ENCODE results near the gene STH.
A peak's percentile ranks its signal among the peaks of the same experiment; 100 is the strongest.

The STH gene

DNA sequence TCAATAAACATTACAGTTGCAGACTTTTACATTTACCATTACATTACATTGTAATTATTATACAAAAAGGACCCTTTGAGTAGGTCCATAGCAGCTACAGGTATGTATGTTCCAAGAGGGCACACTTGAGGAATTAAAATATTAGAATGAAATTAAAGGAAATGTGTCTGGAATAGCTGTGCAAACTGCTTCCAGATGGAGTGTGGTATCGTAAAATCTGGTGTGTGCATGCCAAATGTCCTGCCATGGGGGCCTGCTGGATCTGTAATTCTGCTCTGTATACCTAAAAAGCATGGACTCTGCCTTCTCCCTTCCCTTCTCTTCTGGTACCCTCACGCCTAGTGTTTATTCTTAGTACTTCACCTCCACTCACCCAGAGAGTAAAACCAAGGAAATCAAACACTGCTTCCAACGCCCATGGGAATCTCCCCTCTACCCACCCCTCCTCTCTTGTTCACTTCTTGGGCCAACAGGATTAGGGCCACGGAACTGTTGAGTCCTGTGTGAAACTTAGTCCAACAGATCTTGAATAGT, 38.7 kb downstream of the STH start:
- Histone ChIP-seq H3K4me3 (ENCODE audit: insufficient read depth in 1 of 2, low read depth in 1 of 2, low read length in 2 of 2) (no peak overlapping the region), H3K9me3 (ENCODE audit: control insufficient read depth, low read length) (no peaks in the 10 kb centered on the region), H2BK5ac (ENCODE audit: low read depth, low read length, poor library complexity, severe bottlenecking) (no peak overlapping the region), H4K91ac (ENCODE audit: low read length) (no peak overlapping the region), H3K4ac (ENCODE audit: low read depth in 1 of 2, low read length in 2 of 2) (no peak overlapping the region), H3K4me1 (ENCODE audit: control insufficient read depth, insufficient read depth, low read depth, low read length) (no peaks in the 10 kb centered on the region), H2BK12ac (ENCODE audit: low read length in 2 of 2) (no peak overlapping the region), H2BK15ac (ENCODE audit: low read depth, poor library complexity, severe bottlenecking) (no peak overlapping the region), H3K23ac (ENCODE audit: low read length in 2 of 2) (no peak overlapping the region), H2BK120ac (ENCODE audit: low read depth, low read length) (no peak overlapping the region), H3K18ac (ENCODE audit: low read depth in 1 of 2, low read length in 2 of 2) (no peak overlapping the region), H4K8ac (ENCODE audit: low read length) (no peak overlapping the region), H2AFZ (ENCODE audit: low read depth, low read length) (no peak overlapping the region), H3K36me3 (ENCODE audit: control insufficient read depth in 1 of 2, insufficient read depth in 2 of 2, low read depth in 1 of 2, low read length in 2 of 2) (peaks cover 36 to 96% of the 10 kb centered on the region in 2 experiments), H3K27ac (ENCODE audit: low read length, poor library complexity, severe bottlenecking) (no peak overlapping the region), H3K79me1 (replicated peaks; ENCODE audit: low read length, poor library complexity, severe bottlenecking) (peaks cover 45% of the 10 kb centered on the region), H3K14ac (ENCODE audit: low read length in 2 of 2) (no peak overlapping the region), H3K9ac (ENCODE audit: low read length) (no peak overlapping the region), H3K4me2 (ENCODE audit: low read length, poor library complexity, severe bottlenecking) (no peak overlapping the region), H2AK5ac (ENCODE audit: low read length, severe bottlenecking) (no peak overlapping the region), H3K27me3 (ENCODE audit: control insufficient read depth in 1 of 2, insufficient read depth in 1 of 2, low read length in 2 of 2) (no peaks in the 10 kb centered on the region)
- 93% methylated on average over 4 of the region's 4 CpGs for WGBS
- DNase-seq, result no peak

DNA sequence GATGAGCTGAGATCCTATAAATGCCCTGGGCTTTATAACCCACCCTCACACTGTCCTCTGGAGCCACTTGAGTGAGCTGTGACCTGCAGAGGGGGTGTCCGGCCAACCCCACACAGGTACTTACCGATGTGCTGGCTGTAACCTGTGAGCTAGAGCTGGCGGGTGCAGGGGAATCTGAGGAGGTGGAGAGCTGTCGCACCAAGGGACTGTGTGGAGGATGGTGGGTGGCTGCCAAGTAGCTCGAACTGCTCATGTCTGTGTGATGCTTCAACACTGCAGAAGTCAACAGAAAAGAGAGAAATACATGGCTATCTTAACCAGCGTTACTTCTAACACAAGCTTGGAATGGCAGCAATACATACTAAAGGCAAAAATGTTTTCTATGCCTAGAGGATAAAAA, 39.4 kb downstream of the STH start:
- no peaks in the 10 kb centered on the region for H3K9me3 ChIP-seq (ENCODE audit: control insufficient read depth, low read length)
- H3K27ac ChIP-seq (ENCODE audit: low read length, poor library complexity, severe bottlenecking), result no peak overlapping the region
- peaks cover 47% of the 10 kb centered on the region for H3K79me1 ChIP-seq (replicated peaks; ENCODE audit: low read length, poor library complexity, severe bottlenecking)
- no peak overlapping the region for H2AK5ac ChIP-seq (ENCODE audit: low read length, severe bottlenecking)
- 100% methylated on average over 5 of the region's 6 CpGs for WGBS
- H3K23ac ChIP-seq (ENCODE audit: low read length in 2 of 2), result no peak overlapping the region
- H3K9ac ChIP-seq (ENCODE audit: low read length), result no peak overlapping the region
- H3K4ac ChIP-seq (ENCODE audit: low read depth in 1 of 2, low read length in 2 of 2), result no peak overlapping the region
- no peak overlapping the region for H3K4me3 ChIP-seq (ENCODE audit: insufficient read depth in 1 of 2, low read depth in 1 of 2, low read length in 2 of 2)
- H2BK15ac ChIP-seq (ENCODE audit: low read depth, poor library complexity, severe bottlenecking), result no peak overlapping the region
- H2AFZ ChIP-seq (ENCODE audit: low read depth, low read length), result no peak overlapping the region
- no peak overlapping the region for H2BK5ac ChIP-seq (ENCODE audit: low read depth, low read length, poor library complexity, severe bottlenecking)
- DNase-seq, result no peak
- H4K8ac ChIP-seq (ENCODE audit: low read length), result no peak overlapping the region
- no peak overlapping the region for H3K18ac ChIP-seq (ENCODE audit: low read depth in 1 of 2, low read length in 2 of 2)
- H3K14ac ChIP-seq (ENCODE audit: low read length in 2 of 2), result no peak overlapping the region
- H3K36me3 ChIP-seq (ENCODE audit: control insufficient read depth in 1 of 2, insufficient read depth in 2 of 2, low read depth in 1 of 2, low read length in 2 of 2), result peaks cover 29 to 96% of the 10 kb centered on the region in 2 experiments
- H3K27me3 ChIP-seq (ENCODE audit: control insufficient read depth in 1 of 2, insufficient read depth in 1 of 2, low read length in 2 of 2), result no peaks in the 10 kb centered on the region
- no peak overlapping the region for H4K91ac ChIP-seq (ENCODE audit: low read length)
- H2BK12ac ChIP-seq (ENCODE audit: low read length in 2 of 2), result no peak overlapping the region
- no peaks in the 10 kb centered on the region for H3K4me1 ChIP-seq (ENCODE audit: control insufficient read depth, insufficient read depth, low read depth, low read length)
- no peak overlapping the region for H2BK120ac ChIP-seq (ENCODE audit: low read depth, low read length)
- no peak overlapping the region for H3K4me2 ChIP-seq (ENCODE audit: low read length, poor library complexity, severe bottlenecking)

GRCh38 chr17:46038937-46039336, 39.9 kb downstream of the STH start:
- no peaks in the 10 kb centered on the region for H3K4me1 ChIP-seq (ENCODE audit: control insufficient read depth, insufficient read depth, low read depth, low read length)
- H2BK120ac ChIP-seq (ENCODE audit: low read depth, low read length), result no peak overlapping the region
- H3K4me2 ChIP-seq (ENCODE audit: low read length, poor library complexity, severe bottlenecking), result no peak overlapping the region
- H2BK5ac ChIP-seq (ENCODE audit: low read depth, low read length, poor library complexity, severe bottlenecking), result no peak overlapping the region
- H3K23ac ChIP-seq (ENCODE audit: low read length in 2 of 2), result no peak overlapping the region
- no peak overlapping the region for H3K9ac ChIP-seq (ENCODE audit: low read length)
- no peak overlapping the region for H3K27ac ChIP-seq (ENCODE audit: low read length, poor library complexity, severe bottlenecking)
- no peak overlapping the region for H3K4ac ChIP-seq (ENCODE audit: low read depth in 1 of 2, low read length in 2 of 2)
- no peak overlapping the region for H3K14ac ChIP-seq (ENCODE audit: low read length in 2 of 2)
- H2AK5ac ChIP-seq (ENCODE audit: low read length, severe bottlenecking), result no peak overlapping the region
- no peaks in the 10 kb centered on the region for H3K9me3 ChIP-seq (ENCODE audit: control insufficient read depth, low read length)
- H3K27me3 ChIP-seq (ENCODE audit: control insufficient read depth in 1 of 2, insufficient read depth in 1 of 2, low read length in 2 of 2), result no peaks in the 10 kb centered on the region
- H3K4me3 ChIP-seq (ENCODE audit: insufficient read depth in 1 of 2, low read depth in 1 of 2, low read length in 2 of 2), result no peak overlapping the region
- no peak overlapping the region for H2AFZ ChIP-seq (ENCODE audit: low read depth, low read length)
- H3K18ac ChIP-seq (ENCODE audit: low read depth in 1 of 2, low read length in 2 of 2), result no peak overlapping the region
- H4K8ac ChIP-seq (ENCODE audit: low read length), result no peak overlapping the region
- no peak overlapping the region for H2BK12ac ChIP-seq (ENCODE audit: low read length in 2 of 2)
- peaks cover 44% of the 10 kb centered on the region for H3K79me1 ChIP-seq (replicated peaks; ENCODE audit: low read length, poor library complexity, severe bottlenecking)
- H4K91ac ChIP-seq (ENCODE audit: low read length), result no peak overlapping the region
- WGBS, result 98% methylated on average over 12 of the region's 12 CpGs
- H3K36me3 ChIP-seq (ENCODE audit: control insufficient read depth in 1 of 2, insufficient read depth in 2 of 2, low read depth in 1 of 2, low read length in 2 of 2), result peaks cover 27 to 95% of the 10 kb centered on the region in 2 experiments
- no peak overlapping the region for H2BK15ac ChIP-seq (ENCODE audit: low read depth, poor library complexity, severe bottlenecking)
- DNase-seq, result no peak

- no peak overlapping the region for H2BK120ac ChIP-seq (ENCODE audit: low read depth, low read length)
- H4K91ac ChIP-seq (ENCODE audit: low read length), result no peak overlapping the region
- 95% methylated on average over 4 of the region's 5 CpGs for WGBS
- H3K27ac ChIP-seq (ENCODE audit: low read length, poor library complexity, severe bottlenecking), result no peak overlapping the region
- H3K4ac ChIP-seq (ENCODE audit: low read depth in 1 of 2, low read length in 2 of 2), result no peak overlapping the region
- H2BK15ac ChIP-seq (ENCODE audit: low read depth, poor library complexity, severe bottlenecking), result no peak overlapping the region
- H3K4me1 ChIP-seq (ENCODE audit: control insufficient read depth, insufficient read depth, low read depth, low read length), result no peaks in the 10 kb centered on the region
- no peak overlapping the region for H3K4me2 ChIP-seq (ENCODE audit: low read length, poor library complexity, severe bottlenecking)
- H3K18ac ChIP-seq (ENCODE audit: low read depth in 1 of 2, low read length in 2 of 2), result no peak overlapping the region
- H2BK5ac ChIP-seq (ENCODE audit: low read depth, low read length, poor library complexity, severe bottlenecking), result no peak overlapping the region
- H2BK12ac ChIP-seq (ENCODE audit: low read length in 2 of 2), result no peak overlapping the region
- H3K4me3 ChIP-seq (ENCODE audit: insufficient read depth in 1 of 2, low read depth in 1 of 2, low read length in 2 of 2), result no peak overlapping the region
- no peak overlapping the region for H2AFZ ChIP-seq (ENCODE audit: low read depth, low read length)
- H3K14ac ChIP-seq (ENCODE audit: low read length in 2 of 2), result no peak overlapping the region
- H2AK5ac ChIP-seq (ENCODE audit: low read length, severe bottlenecking), result no peak overlapping the region
- H3K23ac ChIP-seq (ENCODE audit: low read length in 2 of 2), result no peak overlapping the region
- H4K8ac ChIP-seq (ENCODE audit: low read length), result peak overlapping the region; percentile 3
- no peak for DNase-seq
- no peaks in the 10 kb centered on the region for H3K9me3 ChIP-seq (ENCODE audit: control insufficient read depth, low read length)
- H3K36me3 ChIP-seq (ENCODE audit: control insufficient read depth in 1 of 2, insufficient read depth in 2 of 2, low read depth in 1 of 2, low read length in 2 of 2), result peaks cover 25 to 90% of the 10 kb centered on the region in 2 experiments
- no peaks in the 10 kb centered on the region for H3K27me3 ChIP-seq (ENCODE audit: control insufficient read depth in 1 of 2, insufficient read depth in 1 of 2, low read length in 2 of 2)
- H3K9ac ChIP-seq (ENCODE audit: low read length), result no peak overlapping the region
- peaks cover 41% of the 10 kb centered on the region for H3K79me1 ChIP-seq (replicated peaks; ENCODE audit: low read length, poor library complexity, severe bottlenecking)
Observed at GRCh38 chr17:46039592-46040186, 40.6 kb downstream of the STH start.
